SH-SY5Y (cell line): ENCODE results near the gene TBPL2.

Experiments
- GATA2 ChIP-seq: IDR thresholded peaks from 2 replicates; pipeline ENCODE4 v1.6.1; 2011; ENCODE audit warnings: mild to moderate bottlenecking, low read depth, low read length
- GATA3 ChIP-seq: IDR thresholded peaks from 2 replicates; pipeline ENCODE4 v1.6.1; 2011; ENCODE audit warnings: low read depth, mild to moderate bottlenecking, low read length, moderate library complexity

TBPL2 gene

DNA sequence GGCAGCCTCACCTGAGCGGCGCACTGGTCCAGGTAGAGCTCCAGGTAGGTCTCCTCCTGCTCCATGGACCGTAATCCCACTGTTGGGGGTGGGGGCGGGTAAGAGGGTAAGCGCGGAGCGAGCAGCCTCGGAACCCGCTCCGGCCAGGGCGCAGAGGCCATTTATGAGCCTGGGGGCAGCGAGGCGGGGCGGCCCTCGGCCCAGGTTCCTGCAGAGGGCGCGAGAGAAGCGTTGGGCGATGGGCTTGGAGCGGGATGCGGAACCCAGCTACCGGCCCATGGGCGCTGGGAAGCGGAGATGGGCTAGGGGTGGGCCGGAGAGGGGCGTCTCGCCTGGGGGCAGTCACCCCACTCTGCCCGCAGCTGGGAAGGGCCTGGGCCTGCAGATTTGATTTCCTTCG, at the start of gene TBPL2:
Gene TBPL2 (minus strand): TSS at position 232 of the 400 bp plus-strand sequence. CDS start 167 bp downstream, at position 65.
- no peak for TF ChIP-seq GATA3
- no peak for TF ChIP-seq GATA2

DNA sequence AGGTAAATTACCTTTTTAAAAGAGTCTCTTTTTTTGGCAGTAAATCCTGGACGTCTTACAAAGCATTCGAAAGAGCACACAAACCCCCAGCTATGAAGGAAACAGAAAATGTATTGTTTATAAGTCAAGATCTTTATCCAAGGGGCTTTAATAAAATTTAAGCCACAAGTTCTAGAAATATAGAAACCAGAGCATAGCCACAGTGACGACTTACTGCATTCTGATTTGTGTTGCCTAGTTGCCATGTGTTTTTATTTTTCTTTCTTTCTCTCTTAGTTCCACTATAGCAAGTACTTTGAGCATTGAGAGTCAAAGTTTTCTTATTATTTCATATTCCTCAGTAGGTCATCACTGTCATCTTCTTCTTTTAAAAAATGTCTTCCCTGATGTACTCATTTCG, 47.8 kb upstream of the TBPL2 start:
- no peak for TF ChIP-seq GATA3
- TF ChIP-seq GATA2 = no peak

DNA sequence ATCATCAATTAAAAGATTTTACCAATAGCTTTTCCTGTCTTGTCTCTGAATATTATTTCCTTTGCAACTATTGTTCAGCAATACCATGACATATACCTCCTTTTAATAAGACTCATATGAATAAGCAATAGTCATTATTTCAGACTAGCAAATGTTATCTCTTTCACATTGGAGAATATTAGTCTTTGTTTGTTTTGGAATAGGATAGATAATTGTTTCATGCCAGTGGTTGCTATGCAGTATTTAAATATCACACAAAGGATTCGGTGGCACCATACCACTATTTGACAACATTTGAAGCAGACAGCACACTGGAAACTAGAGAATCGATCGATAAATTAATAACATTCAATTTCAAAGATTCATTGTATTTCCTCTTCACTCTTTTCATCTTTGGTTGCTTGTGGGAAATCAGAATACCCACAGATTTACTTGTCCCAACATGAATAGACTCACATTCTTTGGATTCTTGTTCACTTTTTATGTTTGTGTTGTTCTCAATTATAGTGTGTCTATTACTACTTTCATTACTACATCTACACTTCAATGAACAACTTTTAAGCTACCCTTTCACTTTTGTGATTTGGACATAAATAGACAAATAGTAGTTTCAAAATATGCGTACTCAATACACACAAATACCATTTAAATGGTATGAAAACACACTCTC, 42.7 kb upstream of the TBPL2 start:
- TF ChIP-seq GATA2 = no peak
- no peak for TF ChIP-seq GATA3

DNA sequence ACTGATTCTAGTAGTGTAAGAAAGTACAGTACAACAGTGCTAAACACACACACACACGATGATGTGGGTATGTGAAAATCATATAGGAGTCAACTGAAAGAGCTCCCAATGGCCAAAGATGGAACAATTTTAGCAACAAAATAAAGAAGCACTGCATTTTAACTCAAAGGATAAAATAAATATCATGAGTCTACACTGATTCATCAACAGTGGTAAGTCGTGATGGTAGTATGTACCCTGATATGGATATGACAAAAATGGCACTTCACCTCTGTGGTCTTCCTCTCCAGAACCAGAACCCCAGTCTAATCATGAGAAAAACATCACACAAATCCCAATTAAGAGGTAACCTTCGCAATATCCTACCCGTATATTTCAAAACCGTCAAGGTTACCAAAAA, 41.4 kb upstream of the TBPL2 start:
- TF ChIP-seq GATA2 (no peak), GATA3 (no peak)

DNA sequence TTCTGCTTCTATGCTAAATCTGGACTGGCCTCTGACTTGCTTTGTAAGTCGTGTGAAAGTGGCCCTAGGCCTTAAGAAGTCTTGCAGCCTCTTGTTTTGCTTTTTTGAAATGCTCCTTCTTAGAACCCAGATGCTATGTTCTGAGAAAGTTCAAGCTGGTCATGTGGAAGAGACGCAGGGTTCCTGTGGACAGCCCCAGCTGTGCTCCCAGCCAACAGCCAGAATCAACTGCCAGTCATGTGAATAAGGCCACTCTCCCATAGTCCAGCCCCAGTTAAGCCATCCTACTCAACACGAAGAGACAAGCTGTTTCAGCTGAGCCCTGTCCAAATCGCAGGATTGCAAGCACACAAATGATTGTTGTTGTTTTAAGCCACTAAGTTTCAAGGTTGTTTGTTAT, 37.3 kb upstream of the TBPL2 start:
- no peak for TF ChIP-seq GATA3

DNA sequence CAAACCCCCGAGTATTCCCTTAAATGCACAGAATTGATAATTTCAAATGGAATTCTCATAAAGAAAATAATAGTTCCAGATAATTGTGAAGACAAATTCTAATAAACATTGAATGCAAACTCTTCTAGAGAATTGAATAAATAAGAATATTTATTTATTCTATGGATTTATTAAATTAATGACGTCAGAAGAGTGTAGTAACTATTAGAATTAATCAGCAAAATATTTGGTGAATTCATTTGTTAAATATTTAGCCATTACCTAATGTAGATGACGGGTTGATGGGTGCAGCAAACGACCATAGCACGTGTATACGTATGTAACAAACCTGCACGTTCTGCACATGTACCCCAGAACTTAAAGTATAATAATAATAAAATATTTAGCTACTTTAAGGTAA, 33.4 kb upstream of the TBPL2 start:
- no peak for TF ChIP-seq GATA3
- TF ChIP-seq GATA2 = no peak

DNA sequence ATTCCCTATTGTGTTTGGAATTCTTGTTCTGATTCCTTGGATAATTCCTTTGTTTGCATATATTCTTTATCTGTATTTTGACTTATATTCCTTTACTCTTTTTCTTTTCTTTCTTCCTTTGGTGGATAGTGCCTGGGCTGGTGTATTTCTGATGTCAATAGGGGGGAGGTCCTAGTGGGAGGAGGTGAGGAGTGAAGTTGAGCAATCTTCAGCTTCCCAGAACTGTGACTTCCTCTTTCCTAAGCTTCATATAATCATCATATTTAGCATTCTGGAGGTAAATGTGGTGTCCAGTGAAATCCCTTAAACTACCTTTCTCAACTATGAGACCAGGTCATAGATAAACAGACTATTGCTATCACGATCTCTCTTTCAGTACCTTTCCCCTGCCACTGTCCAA, 29.6 kb upstream of the TBPL2 start:
- TF ChIP-seq GATA3 (no peak), GATA2 (no peak)

DNA sequence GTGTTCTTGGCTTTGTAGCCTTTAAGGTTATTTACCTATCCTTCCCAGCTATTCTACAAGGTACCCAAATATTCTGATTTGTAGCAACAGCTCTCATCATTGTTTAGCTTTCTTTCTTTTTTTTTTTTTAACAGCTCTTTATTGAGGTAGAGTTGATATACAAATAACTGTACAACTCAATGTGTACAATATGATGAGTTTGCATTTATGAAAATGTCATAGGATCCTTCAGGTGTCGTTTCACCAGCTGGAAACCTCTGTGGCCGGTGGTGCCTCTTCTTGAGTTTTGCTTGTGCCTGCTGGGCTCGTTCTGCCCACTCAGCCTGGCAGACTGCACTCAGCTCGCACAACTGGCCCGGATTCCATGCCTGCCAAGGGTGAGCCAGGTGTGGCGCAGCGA, 26.9 kb upstream of the TBPL2 start:
- no peak for TF ChIP-seq GATA3
- TF ChIP-seq GATA2 = no peak

DNA sequence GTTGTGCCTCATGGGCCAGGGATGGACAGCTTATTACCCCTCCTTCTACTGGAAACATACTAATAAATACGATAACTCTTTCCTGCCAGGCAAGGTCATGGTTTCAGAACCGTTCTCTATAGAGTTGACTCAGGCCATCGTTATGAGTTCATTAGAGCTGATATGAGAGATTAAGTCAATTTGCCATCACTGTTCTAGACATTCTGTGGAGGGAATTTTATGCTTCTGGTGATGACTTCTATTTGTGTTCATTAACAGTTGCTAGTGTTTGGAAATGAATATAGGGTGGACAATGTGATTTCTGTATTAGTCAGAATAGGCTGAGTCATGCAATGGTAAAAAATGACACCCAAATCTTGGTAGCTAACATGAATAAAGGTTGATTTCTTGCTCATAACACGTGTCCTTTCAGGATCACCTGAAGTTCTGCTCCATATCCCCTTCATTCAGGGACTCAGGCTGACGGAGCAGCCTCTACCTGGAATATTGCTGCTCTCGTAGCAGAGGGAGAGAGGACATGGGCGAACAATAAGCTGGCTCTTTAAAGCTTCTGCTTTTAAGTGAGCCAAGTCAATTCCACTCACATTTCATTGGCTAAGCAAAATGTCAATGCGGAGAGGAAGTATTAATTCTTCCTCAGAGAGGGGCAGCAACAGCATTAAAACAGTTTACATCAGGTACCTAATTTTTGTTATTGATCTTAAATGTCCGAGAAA, 18.5 kb upstream of the TBPL2 start:
- TF ChIP-seq GATA2 (no peak), GATA3 (no peak)

DNA sequence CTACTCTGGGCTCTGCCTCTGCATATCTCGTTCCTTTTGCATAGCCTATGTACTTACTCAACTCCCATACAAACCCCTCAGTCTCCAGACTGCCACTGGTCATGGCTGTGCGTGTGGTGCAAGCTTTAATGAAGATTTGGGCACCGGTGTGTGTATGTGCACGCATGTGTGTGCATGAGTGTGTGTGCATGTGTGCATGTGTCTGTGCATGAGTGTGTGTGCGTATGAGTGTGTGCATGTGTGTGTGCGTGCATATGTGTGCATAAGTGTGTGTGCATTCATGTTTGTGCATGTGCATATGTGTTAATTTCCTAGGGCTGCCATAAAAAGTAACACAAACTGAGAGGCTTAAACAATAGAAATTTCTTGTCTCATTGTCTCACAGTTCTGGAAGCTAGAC, 17.1 kb upstream of the TBPL2 start:
- no peak for TF ChIP-seq GATA2
- TF ChIP-seq GATA3 = no peak

DNA sequence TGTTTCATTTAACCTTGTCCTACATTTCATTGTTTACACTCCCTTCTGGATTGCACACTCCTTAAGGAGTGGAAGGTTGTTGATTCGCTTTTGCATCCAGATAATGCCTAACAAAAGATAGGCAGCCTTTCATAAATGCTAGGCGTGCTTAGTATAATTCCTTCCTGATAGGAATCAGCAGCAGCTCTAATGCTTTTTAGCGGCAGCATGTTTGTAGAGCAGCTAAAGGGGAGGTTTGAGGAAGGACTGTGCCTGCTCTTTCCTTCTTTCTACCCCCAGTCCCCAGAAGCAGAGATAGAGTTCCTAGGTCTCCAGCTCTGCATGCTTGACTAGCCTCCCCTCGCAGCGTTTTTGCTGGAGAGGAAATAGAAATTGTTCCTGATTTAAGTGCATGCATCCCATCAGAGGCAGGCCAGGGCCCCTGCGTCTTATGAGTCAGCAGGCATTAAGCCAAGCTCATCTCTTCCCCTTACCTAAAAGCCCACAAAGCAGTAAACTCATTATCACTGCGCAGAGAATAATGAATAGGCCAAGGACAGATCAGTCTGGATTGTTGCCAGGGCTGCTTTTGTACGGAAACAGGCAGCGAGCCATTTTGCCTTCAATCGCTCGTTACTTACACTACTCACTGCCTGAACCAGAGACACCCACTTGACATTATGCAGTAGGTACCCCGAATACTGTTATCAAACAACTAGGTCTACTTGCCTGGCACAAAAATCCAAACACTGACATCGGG, 14.0 kb upstream of the TBPL2 start:
- peak; percentile 94 for TF ChIP-seq GATA3
- peak; percentile 96 for TF ChIP-seq GATA2

DNA sequence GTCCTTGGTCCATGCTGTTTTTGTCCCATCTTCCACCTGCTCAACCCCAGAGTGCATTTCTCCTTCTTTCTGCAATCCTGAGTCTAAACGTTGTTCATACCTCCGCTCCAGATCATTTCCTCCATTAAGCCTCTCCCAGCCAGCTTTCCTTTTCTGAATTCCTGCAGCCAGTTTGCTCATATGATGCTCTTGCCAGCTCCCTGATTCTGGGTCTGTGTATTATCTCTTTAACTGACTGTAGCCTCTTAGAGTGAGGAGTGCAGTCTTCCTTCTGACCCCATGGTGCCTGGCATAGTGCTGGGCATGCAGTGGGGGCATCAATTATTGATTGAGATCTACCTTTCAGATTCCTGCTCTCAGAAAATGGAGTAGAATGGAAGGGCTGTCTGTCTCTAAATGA, 11.5 kb upstream of the TBPL2 start:
- TF ChIP-seq GATA2 = no peak
- no peak for TF ChIP-seq GATA3

DNA sequence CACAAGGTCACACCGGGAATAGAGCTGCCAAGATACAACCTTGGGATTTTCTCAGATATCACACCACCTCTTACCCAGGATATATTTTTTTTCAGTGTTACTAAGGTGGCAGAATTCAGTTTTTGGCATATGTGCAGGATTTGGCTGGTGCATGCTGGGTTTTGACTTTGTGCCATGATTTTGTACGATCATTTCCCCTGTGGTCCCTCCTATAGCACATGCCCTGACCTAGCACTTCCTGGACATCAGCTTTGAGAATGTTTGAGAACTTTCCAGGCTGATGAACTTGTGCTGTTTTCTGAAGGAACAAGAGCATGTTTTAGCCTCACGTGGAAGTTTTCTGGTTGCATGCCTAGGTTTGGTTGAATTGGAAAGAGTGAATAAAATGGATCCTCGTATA, 11.0 kb upstream of the TBPL2 start:
- no peak for TF ChIP-seq GATA3
- TF ChIP-seq GATA2 = no peak

DNA sequence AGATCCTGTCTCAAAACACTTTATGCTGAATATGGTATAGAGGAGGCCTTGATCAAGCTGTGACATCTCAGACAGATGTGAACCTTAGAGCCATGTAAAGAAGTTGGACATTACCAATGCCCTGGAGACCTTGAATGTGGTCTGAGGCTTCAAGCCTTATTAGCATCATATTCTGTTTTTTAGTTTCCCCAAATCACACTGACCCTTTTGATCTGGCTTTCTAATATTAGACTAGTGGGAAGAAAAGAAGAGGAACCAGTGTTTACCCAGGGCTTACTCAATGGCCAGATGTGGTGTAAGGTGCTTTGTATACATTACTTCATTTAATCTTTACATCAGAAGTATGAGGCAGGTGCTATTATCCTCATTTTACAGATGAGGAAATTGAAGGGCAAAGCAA, 10.6 kb upstream of the TBPL2 start:
- no peak for TF ChIP-seq GATA2
- TF ChIP-seq GATA3 = no peak

DNA sequence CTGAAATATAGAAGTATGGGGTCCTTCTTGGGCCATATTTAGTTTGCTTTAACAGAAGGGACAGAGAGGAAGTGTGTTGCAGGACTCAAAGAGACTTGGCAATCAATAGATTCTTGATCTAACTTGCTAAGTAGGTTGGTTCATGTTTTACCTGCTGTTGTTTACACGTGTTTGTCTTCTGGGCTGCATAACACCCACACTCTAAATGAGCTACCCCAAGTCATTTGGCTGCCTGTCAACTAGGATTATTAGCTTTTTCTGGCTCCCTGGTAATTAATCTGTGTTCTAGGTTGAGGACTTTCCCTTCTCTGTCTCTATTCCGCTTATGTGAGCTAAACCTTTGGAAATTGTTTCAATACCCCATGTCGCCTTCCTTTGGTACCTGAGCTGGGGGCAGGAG, 10.1 kb upstream of the TBPL2 start:
- TF ChIP-seq GATA3 (no peak), GATA2 (no peak)

DNA sequence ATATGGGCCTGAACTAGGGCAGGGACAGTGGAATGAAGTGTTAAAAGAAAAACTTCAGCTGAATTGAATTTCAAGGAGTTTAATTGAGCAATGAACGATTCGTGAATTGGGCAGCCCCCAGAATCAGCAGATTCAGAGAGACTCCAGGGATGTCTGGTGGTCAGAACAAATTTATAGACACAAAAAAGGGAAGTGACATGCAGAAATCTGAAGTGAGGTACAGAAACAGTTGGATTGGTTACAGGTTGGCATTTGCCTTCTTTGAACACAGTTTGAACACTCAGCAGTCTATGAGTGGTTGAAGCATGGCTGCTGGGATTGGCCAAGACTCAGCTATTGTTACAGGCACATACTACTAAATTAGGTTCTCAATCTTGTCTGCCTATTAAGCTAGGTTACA, 9.7 kb upstream of the TBPL2 start:
- TF ChIP-seq GATA3 (no peak), GATA2 (no peak)
